ENCODE measurements around the gene KRT38. TPM values are rescaled to one million over a fixed set of nuclear protein-coding genes. Genes with fewer than 3 reads are reported as not detected.

Gene KRT38
- total RNA-seq, 2 experiments from 2014 or later, result not detected

- H3K27me3 Mint-ChIP-seq (ENCODE audit: low read depth), result no peaks in the 10 kb centered on the region
- H3K9me3 Mint-ChIP-seq, result no peaks in the 10 kb centered on the region
- CTCF ChIA-PET, result interaction anchor here (0.6 to 1.8 kb wide), 4 partner anchors 13 to 96 kb away, joined by 3 to 6 read pairs (median 3); no protein-coding TSS in a partner anchor
- no peak overlapping the region for H3K4me3 Mint-ChIP-seq
- peaks cover 4% of the 10 kb centered on the region for H3K4me1 Mint-ChIP-seq (ENCODE audit: low read depth)
- intact Hi-C loops (cut with micrococcal nuclease), result no loop called here
- no peak overlapping the region for H3K27ac Mint-ChIP-seq
- H3K36me3 Mint-ChIP-seq (ENCODE audit: low read depth), result no peaks in the 10 kb centered on the region
- DNase-seq, result no peak
Measured at GRCh38 chr17:41418116-41418860, 22.5 kb downstream of the KRT38 start.

GRCh38 chr17:41417576-41418015 is 23.2 kb downstream of the KRT38 start:
- Mint-ChIP-seq H3K4me3 (no peak overlapping the region), H3K27me3 (ENCODE audit: low read depth) (no peaks in the 10 kb centered on the region), H3K4me1 (ENCODE audit: low read depth) (peaks cover 4% of the 10 kb centered on the region), H3K36me3 (ENCODE audit: low read depth) (no peaks in the 10 kb centered on the region), H3K27ac (no peak overlapping the region), H3K9me3 (no peaks in the 10 kb centered on the region)
- intact Hi-C loops (cut with micrococcal nuclease), result no loop called here
- CTCF ChIA-PET, result interaction anchor here (0.6 to 1.8 kb wide), 4 partner anchors 12 to 95 kb away, joined by 3 to 6 read pairs (median 3); no protein-coding TSS in a partner anchor
- no peak for DNase-seq

GRCh38 chr17:41417127-41417526 is 23.7 kb downstream of the KRT38 start:
- no peak overlapping the region for H3K27ac Mint-ChIP-seq
- H3K4me3 Mint-ChIP-seq, result no peak overlapping the region
- H3K4me1 Mint-ChIP-seq (ENCODE audit: low read depth), result peaks cover 4% of the 10 kb centered on the region
- intact Hi-C loops (cut with micrococcal nuclease), result no loop called here
- CTCF ChIA-PET, result interaction anchor here (0.7 to 1.8 kb wide), 3 partner anchors 12 to 94 kb away, joined by 3 to 6 read pairs (median 3); no protein-coding TSS in a partner anchor
- no peak for DNase-seq
- no peaks in the 10 kb centered on the region for H3K36me3 Mint-ChIP-seq (ENCODE audit: low read depth)
- no peaks in the 10 kb centered on the region for H3K27me3 Mint-ChIP-seq (ENCODE audit: low read depth)
- H3K9me3 Mint-ChIP-seq, result no peaks in the 10 kb centered on the region

GRCh38 chr17:41416479-41416878 is 24.3 kb downstream of the KRT38 start:
- Mint-ChIP-seq H3K4me3 (no peak overlapping the region), H3K9me3 (no peaks in the 10 kb centered on the region), H3K36me3 (ENCODE audit: low read depth) (no peaks in the 10 kb centered on the region), H3K4me1 (ENCODE audit: low read depth) (peaks cover 4% of the 10 kb centered on the region), H3K27ac (no peak overlapping the region), H3K27me3 (ENCODE audit: low read depth) (no peaks in the 10 kb centered on the region)
- intact Hi-C loops (cut with micrococcal nuclease), result no loop called here
- CTCF ChIA-PET, result no interaction called here
- no peak for DNase-seq

GRCh38 chr17:41415833-41416335 is 24.9 kb downstream of the KRT38 start:
- intact Hi-C loops (cut with micrococcal nuclease), result no loop called here
- H3K4me1 Mint-ChIP-seq (ENCODE audit: low read depth), result peaks cover 4% of the 10 kb centered on the region
- DNase-seq, result no peak
- H3K9me3 Mint-ChIP-seq, result no peaks in the 10 kb centered on the region
- no peak overlapping the region for H3K27ac Mint-ChIP-seq
- H3K27me3 Mint-ChIP-seq (ENCODE audit: low read depth), result no peaks in the 10 kb centered on the region
- H3K4me3 Mint-ChIP-seq, result no peak overlapping the region
- CTCF ChIA-PET, result interaction anchor here (0.6 kb wide), 1 partner anchor 285 kb away, joined by 3 read pairs; no protein-coding TSS in a partner anchor
- no peaks in the 10 kb centered on the region for H3K36me3 Mint-ChIP-seq (ENCODE audit: low read depth)

GRCh38 chr17:41415411-41415810 is 25.4 kb downstream of the KRT38 start:
- CTCF ChIA-PET, result interaction anchor here (0.6 kb wide), 1 partner anchor 286 kb away, joined by 3 read pairs; no protein-coding TSS in a partner anchor
- no peaks in the 10 kb centered on the region for H3K27me3 Mint-ChIP-seq (ENCODE audit: low read depth)
- H3K4me1 Mint-ChIP-seq (ENCODE audit: low read depth), result peaks cover 4% of the 10 kb centered on the region
- intact Hi-C loops (cut with micrococcal nuclease), result no loop called here
- no peaks in the 10 kb centered on the region for H3K9me3 Mint-ChIP-seq
- no peak overlapping the region for H3K4me3 Mint-ChIP-seq
- no peak for DNase-seq
- H3K27ac Mint-ChIP-seq, result no peak overlapping the region
- no peaks in the 10 kb centered on the region for H3K36me3 Mint-ChIP-seq (ENCODE audit: low read depth)

- CTCF ChIA-PET, result no interaction called here
- H3K9me3 Mint-ChIP-seq, result no peaks in the 10 kb centered on the region
Measured at GRCh38 chr17:41413982-41414381, 26.8 kb downstream of the KRT38 start.

GRCh38 chr17:41413353-41413957 is 27.3 kb downstream of the KRT38 start:
- H3K27ac Mint-ChIP-seq, result no peak overlapping the region
- intact Hi-C loops (cut with micrococcal nuclease), result no loop called here
- H3K36me3 Mint-ChIP-seq (ENCODE audit: low read depth), result no peaks in the 10 kb centered on the region
- H3K4me3 Mint-ChIP-seq, result no peak overlapping the region
- H3K4me1 Mint-ChIP-seq (ENCODE audit: low read depth), result peaks cover 14% of the 10 kb centered on the region
- no peak for DNase-seq
- no peaks in the 10 kb centered on the region for H3K27me3 Mint-ChIP-seq (ENCODE audit: low read depth)
- H3K9me3 Mint-ChIP-seq, result no peaks in the 10 kb centered on the region
- CTCF ChIA-PET, result no interaction called here

More at GRCh38 chr17:41413982-41414381, 26.8 kb downstream of the KRT38 start:
- no peak overlapping the region for H3K27ac Mint-ChIP-seq
- no peak for DNase-seq
- H3K36me3 Mint-ChIP-seq (ENCODE audit: low read depth), result no peaks in the 10 kb centered on the region
- H3K27me3 Mint-ChIP-seq (ENCODE audit: low read depth), result no peaks in the 10 kb centered on the region
- intact Hi-C loops (cut with micrococcal nuclease), result no loop called here
- no peak overlapping the region for H3K4me3 Mint-ChIP-seq
- H3K4me1 Mint-ChIP-seq (ENCODE audit: low read depth), result peaks cover 9% of the 10 kb centered on the region

- DNase-seq, result no peak
- CTCF ChIA-PET, result no interaction called here
- H3K27me3 Mint-ChIP-seq (ENCODE audit: low read depth), result no peaks in the 10 kb centered on the region
- no peaks in the 10 kb centered on the region for H3K36me3 Mint-ChIP-seq (ENCODE audit: low read depth)
- H3K4me1 Mint-ChIP-seq (ENCODE audit: low read depth), result peaks cover 17% of the 10 kb centered on the region
- no peak overlapping the region for H3K4me3 Mint-ChIP-seq
- intact Hi-C loops (cut with micrococcal nuclease), result no loop called here
- no peaks in the 10 kb centered on the region for H3K9me3 Mint-ChIP-seq
- no peak overlapping the region for H3K27ac Mint-ChIP-seq
Measured at GRCh38 chr17:41411072-41411840, 29.5 kb downstream of the KRT38 start.

- peaks cover 45% of the 10 kb centered on the region for H3K4me1 Mint-ChIP-seq (ENCODE audit: low read depth)
- H3K4me3 Mint-ChIP-seq, result no peak overlapping the region
- no peak for DNase-seq
- H3K27me3 Mint-ChIP-seq (ENCODE audit: low read depth), result no peaks in the 10 kb centered on the region
- no peaks in the 10 kb centered on the region for H3K36me3 Mint-ChIP-seq (ENCODE audit: low read depth)
- CTCF ChIA-PET, result no interaction called here
- intact Hi-C loops (cut with micrococcal nuclease), result no loop called here
- H3K9me3 Mint-ChIP-seq, result no peaks in the 10 kb centered on the region
- no peak overlapping the region for H3K27ac Mint-ChIP-seq
Measured at GRCh38 chr17:41407226-41407625, 33.6 kb downstream of the KRT38 start.

- DNase-seq, result peak; percentile 12
- H3K27me3 Mint-ChIP-seq (ENCODE audit: low read depth), result no peaks in the 10 kb centered on the region
- CTCF ChIA-PET, result interaction anchor here (1.2 to 2.3 kb wide), 3 partner anchors 12 to 257 kb away, joined by 3 to 6 read pairs (median 6); no protein-coding TSS in a partner anchor
- intact Hi-C loops (cut with micrococcal nuclease), result no loop called here
- no peak overlapping the region for H3K4me3 Mint-ChIP-seq
- peaks cover 48% of the 10 kb centered on the region for H3K4me1 Mint-ChIP-seq (ENCODE audit: low read depth)
- H3K36me3 Mint-ChIP-seq (ENCODE audit: low read depth), result no peaks in the 10 kb centered on the region
- no peaks in the 10 kb centered on the region for H3K9me3 Mint-ChIP-seq
- no peak overlapping the region for H3K27ac Mint-ChIP-seq
Measured at GRCh38 chr17:41406205-41406604, 34.6 kb downstream of the KRT38 start.

Data from activated naive CD4-positive, alpha-beta T cell treated with anti-CD3 and anti-CD28 coated beads for 36 hours (primary cell).